WTC11 (cell line): ENCODE data around the gene MED12L. TPM values are rescaled to one million over a fixed set of nuclear protein-coding genes. Genes with fewer than 3 reads are reported as not detected.
A peak's percentile ranks its signal among the peaks of the same experiment; 100 is the strongest.

Experiments used
- ATAC-seq: fragments of 200-7000 bp; cut with Tn5 transposase; 2 replicates; pipeline ENCODE4 v1.10.0; 2021; ENCODE audit warnings: mild to moderate bottlenecking, moderate library complexity
- CTCF ChIA-PET: fragments of 300-600 bp; sonication (Branson Sonifier 250); formaldehyde crosslinking; loops from one replicate; lab custom pipeline; 2021; ENCODE audit warnings: antibody characterized with exemption; lab: Charles Lee
- POLR2A ChIA-PET: fragments of 350-600 bp; sonication (Branson Sonifier 250); formaldehyde crosslinking; loops from one replicate; lab custom pipeline; 2021; ENCODE audit warnings: antibody characterized with exemption; lab: Charles Lee
- DNase-seq: peaks from one replicate; pipeline ENCODE4 v3.0.0; 2021; ENCODE audit warnings: low spot score
- H3K27ac Mint-ChIP-seq: 2 replicates; pipeline ENCODE4 v1.8.0; 2021; ENCODE audit warnings: mixed read lengths
- H3K27me3 Mint-ChIP-seq: 2 replicates; pipeline ENCODE4 v1.8.0; 2021; ENCODE audit warnings: low read depth, mild to moderate bottlenecking, moderate library complexity, mixed read lengths
- H3K36me3 Mint-ChIP-seq: 2 replicates; pipeline ENCODE4 v1.8.0; 2021; ENCODE audit warnings: mixed read lengths
- H3K4me1 Mint-ChIP-seq: 2 replicates; pipeline ENCODE4 v1.8.0; 2022; ENCODE audit warnings: mixed read lengths
- H3K4me3 Mint-ChIP-seq: 2 replicates; pipeline ENCODE4 v1.8.0; 2021; ENCODE audit warnings: mild to moderate bottlenecking, moderate library complexity, mixed read lengths
- H3K9me3 Mint-ChIP-seq: 2 replicates; pipeline ENCODE4 v1.8.0; 2021; ENCODE audit warnings: mixed read lengths
- ATF1 ChIP-seq: sonication (generic); formaldehyde crosslinking; IDR thresholded peaks from 2 replicates; pipeline ENCODE4 v1.8.1; 2023; ENCODE audit warnings: mild to moderate bottlenecking, moderate library complexity, missing genetic modification reagents
- ATF3 ChIP-seq: sonication (generic); formaldehyde crosslinking; conservative IDR thresholded peaks from 2 replicates; pipeline ENCODE4 v1.8.1; 2022; ENCODE audit warnings: mild to moderate bottlenecking, missing genetic modification reagents
- ATF6 ChIP-seq: sonication (generic); formaldehyde crosslinking; IDR thresholded peaks from 2 replicates; pipeline ENCODE4 v1.8.1; 2023; ENCODE audit warnings: mild to moderate bottlenecking, missing genetic modification reagents
- CBFB ChIP-seq: sonication (generic); formaldehyde crosslinking; IDR thresholded peaks from 2 replicates; pipeline ENCODE4 v1.8.1; 2022; ENCODE audit warnings: mild to moderate bottlenecking, low read depth, missing genetic modification reagents
- CREB1 ChIP-seq: sonication (generic); formaldehyde crosslinking; IDR thresholded peaks from 2 replicates; pipeline ENCODE4 v1.8.0; 2023; ENCODE audit warnings: mild to moderate bottlenecking, missing genetic modification reagents
- CREM ChIP-seq: sonication (generic); formaldehyde crosslinking; IDR thresholded peaks from 2 replicates; pipeline ENCODE4 v1.8.1; 2022; ENCODE audit warnings: mild to moderate bottlenecking, missing genetic modification reagents, moderate library complexity
- FOXJ3 ChIP-seq: sonication (generic); formaldehyde crosslinking; IDR thresholded peaks from 2 replicates; pipeline ENCODE4 v1.9.0; 2021; ENCODE audit warnings: missing genetic modification reagents, mild to moderate bottlenecking, borderline replicate concordance
- FOXP1 ChIP-seq: sonication (generic); formaldehyde crosslinking; IDR thresholded peaks from 2 replicates; pipeline ENCODE4 v1.8.0; 2022; ENCODE audit warnings: missing genetic modification reagents, mild to moderate bottlenecking, moderate library complexity, borderline replicate concordance
- GABPB1 ChIP-seq: sonication (generic); formaldehyde crosslinking; IDR thresholded peaks from 2 replicates; pipeline ENCODE4 v1.8.1; 2023; ENCODE audit warnings: mild to moderate bottlenecking, missing genetic modification reagents
- IRF2 ChIP-seq: sonication (generic); formaldehyde crosslinking; IDR thresholded peaks from 2 replicates; pipeline ENCODE4 v1.8.0; 2022; ENCODE audit warnings: low read depth, missing genetic modification reagents, borderline replicate concordance
- RELA ChIP-seq: sonication (generic); formaldehyde crosslinking; IDR thresholded peaks from 2 replicates; pipeline ENCODE4 v1.8.1; 2022; ENCODE audit warnings: missing genetic modification reagents, mild to moderate bottlenecking, borderline replicate concordance
- RORB ChIP-seq: fragments of 250-450 bp; sonication (Bioruptor Pico); IDR thresholded peaks from 2 replicates; pipeline ENCODE4 v1.9.0; 2021; ENCODE audit warnings: mild to moderate bottlenecking
- SOX15 ChIP-seq: fragments of 250-450 bp; sonication (Bioruptor Pico); IDR thresholded peaks from 2 replicates; pipeline ENCODE4 v1.9.0; 2021; ENCODE audit warnings: mild to moderate bottlenecking
- USF1 ChIP-seq: sonication (generic); formaldehyde crosslinking; IDR thresholded peaks from 2 replicates; pipeline ENCODE4 v1.8.0; 2022; ENCODE audit warnings: mild to moderate bottlenecking, missing genetic modification reagents
- ZNF121 ChIP-seq: sonication (generic); formaldehyde crosslinking; IDR thresholded peaks from 2 replicates; pipeline ENCODE4 v1.8.0; 2023; ENCODE audit warnings: missing genetic modification reagents
- total RNA-seq: library from RNA; stranded (reverse); gene quantifications from 3 replicates; pipeline ENCODE4 v1.2.3, GENCODE V29; 2021
- TF ChIP-seq, protein P1 (sequence below): fragments of 250-450 bp; sonication (Bioruptor Pico); IDR thresholded peaks from 2 replicates; pipeline ENCODE4 v1.8.0; 2021; ENCODE audit warnings: mild to moderate bottlenecking
- TF ChIP-seq, protein P2 (sequence below): fragments of 200-600 bp; IDR thresholded peaks from 2 replicates; pipeline ENCODE4 v1.8.0; 2022; ENCODE audit warnings: antibody characterized with exemption
- TF ChIP-seq, protein P3 (sequence below): fragments of 250-450 bp; sonication (Bioruptor Pico); IDR thresholded peaks from 2 replicates; pipeline ENCODE4 v1.9.0; 2021; ENCODE audit warnings: mild to moderate bottlenecking
- TF ChIP-seq, protein P4 (sequence below): sonication (generic); formaldehyde crosslinking; IDR thresholded peaks from 2 replicates; pipeline ENCODE4 v1.8.0; 2022; ENCODE audit warnings: mild to moderate bottlenecking, missing genetic modification reagents
- TF ChIP-seq, protein P5 (sequence below): sonication (generic); formaldehyde crosslinking; IDR thresholded peaks from 2 replicates; pipeline ENCODE4 v1.8.1; 2022; ENCODE audit warnings: mild to moderate bottlenecking, moderate library complexity, missing genetic modification reagents

MED12L gene
- total RNA-seq, 1 experiment from 2014 or later, result 27.4 TPM

DNA sequence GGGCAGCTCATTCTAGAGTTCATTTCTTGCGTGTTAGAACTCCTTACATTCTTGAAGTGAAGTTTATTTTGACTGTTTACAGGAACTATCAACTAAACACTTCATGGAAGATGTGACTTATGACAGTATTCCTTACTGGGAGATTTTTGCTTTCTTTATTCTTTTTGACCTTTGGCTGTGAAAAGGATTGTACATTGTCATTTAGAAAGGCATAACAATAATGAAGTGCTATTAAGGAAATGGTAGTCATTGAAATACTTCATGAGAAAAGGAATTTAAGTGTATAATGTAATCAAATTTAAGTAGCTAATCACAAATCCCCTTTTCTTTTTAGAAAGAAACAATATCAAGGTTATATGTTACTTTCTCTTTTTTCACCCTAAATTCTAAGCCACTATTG lies 181.6 kb downstream of the MED12L start (continued):
- TF ChIP-seq, protein P1, sequence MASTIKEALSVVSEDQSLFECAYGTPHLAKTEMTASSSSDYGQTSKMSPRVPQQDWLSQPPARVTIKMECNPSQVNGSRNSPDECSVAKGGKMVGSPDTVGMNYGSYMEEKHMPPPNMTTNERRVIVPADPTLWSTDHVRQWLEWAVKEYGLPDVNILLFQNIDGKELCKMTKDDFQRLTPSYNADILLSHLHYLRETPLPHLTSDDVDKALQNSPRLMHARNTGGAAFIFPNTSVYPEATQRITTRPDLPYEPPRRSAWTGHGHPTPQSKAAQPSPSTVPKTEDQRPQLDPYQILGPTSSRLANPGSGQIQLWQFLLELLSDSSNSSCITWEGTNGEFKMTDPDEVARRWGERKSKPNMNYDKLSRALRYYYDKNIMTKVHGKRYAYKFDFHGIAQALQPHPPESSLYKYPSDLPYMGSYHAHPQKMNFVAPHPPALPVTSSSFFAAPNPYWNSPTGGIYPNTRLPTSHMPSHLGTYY (CRISPR knock-in tag), result no peak
- TF ChIP-seq RORB (CRISPR knock-in tag) (no peak), USF1 (CRISPR knock-in tag) (no peak), ATF1 (CRISPR knock-in tag) (no peak), CREB1 (CRISPR knock-in tag) (no peak), IRF2 (CRISPR knock-in tag) (no peak), CREM (no peak)
- TF ChIP-seq, protein P2, sequence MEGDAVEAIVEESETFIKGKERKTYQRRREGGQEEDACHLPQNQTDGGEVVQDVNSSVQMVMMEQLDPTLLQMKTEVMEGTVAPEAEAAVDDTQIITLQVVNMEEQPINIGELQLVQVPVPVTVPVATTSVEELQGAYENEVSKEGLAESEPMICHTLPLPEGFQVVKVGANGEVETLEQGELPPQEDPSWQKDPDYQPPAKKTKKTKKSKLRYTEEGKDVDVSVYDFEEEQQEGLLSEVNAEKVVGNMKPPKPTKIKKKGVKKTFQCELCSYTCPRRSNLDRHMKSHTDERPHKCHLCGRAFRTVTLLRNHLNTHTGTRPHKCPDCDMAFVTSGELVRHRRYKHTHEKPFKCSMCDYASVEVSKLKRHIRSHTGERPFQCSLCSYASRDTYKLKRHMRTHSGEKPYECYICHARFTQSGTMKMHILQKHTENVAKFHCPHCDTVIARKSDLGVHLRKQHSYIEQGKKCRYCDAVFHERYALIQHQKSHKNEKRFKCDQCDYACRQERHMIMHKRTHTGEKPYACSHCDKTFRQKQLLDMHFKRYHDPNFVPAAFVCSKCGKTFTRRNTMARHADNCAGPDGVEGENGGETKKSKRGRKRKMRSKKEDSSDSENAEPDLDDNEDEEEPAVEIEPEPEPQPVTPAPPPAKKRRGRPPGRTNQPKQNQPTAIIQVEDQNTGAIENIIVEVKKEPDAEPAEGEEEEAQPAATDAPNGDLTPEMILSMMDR, result no peak

GRCh38 chr3:151268267-151269235 lies 183.1 kb downstream of the MED12L start:
- ATAC-seq (no peak), DNase-seq (no peak)
- CTCF ChIA-PET, result no interaction called here
- Mint-ChIP-seq H3K27me3 (no peaks in the 10 kb centered on the region), H3K27ac (peak overlapping the region; percentile 70; the same call in 1 of the 2 replicates), H3K4me1 (peaks cover 33% of the 10 kb centered on the region), H3K36me3 (0 out of 2 replicates have a peak, but pooled peaks cover 2% of the 10 kb centered on the region), H3K4me3 (no peak overlapping the region), H3K9me3 (no peaks in the 10 kb centered on the region)
- TF ChIP-seq, protein P3, sequence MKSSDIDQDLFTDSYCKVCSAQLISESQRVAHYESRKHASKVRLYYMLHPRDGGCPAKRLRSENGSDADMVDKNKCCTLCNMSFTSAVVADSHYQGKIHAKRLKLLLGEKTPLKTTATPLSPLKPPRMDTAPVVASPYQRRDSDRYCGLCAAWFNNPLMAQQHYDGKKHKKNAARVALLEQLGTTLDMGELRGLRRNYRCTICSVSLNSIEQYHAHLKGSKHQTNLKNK (CRISPR knock-in tag), result no peak
- no peak for TF ChIP-seq ATF3 (CRISPR knock-in tag)
- TF ChIP-seq FOXJ3, result no peak
- no peak for TF ChIP-seq SOX15
- TF ChIP-seq GABPB1, result no peak
- TF ChIP-seq ATF6 (CRISPR knock-in tag), result no peak
- TF ChIP-seq, protein P2, result no peak
- no peak for TF ChIP-seq ZNF121
- TF ChIP-seq CBFB, result no peak
- TF ChIP-seq, protein P4, sequence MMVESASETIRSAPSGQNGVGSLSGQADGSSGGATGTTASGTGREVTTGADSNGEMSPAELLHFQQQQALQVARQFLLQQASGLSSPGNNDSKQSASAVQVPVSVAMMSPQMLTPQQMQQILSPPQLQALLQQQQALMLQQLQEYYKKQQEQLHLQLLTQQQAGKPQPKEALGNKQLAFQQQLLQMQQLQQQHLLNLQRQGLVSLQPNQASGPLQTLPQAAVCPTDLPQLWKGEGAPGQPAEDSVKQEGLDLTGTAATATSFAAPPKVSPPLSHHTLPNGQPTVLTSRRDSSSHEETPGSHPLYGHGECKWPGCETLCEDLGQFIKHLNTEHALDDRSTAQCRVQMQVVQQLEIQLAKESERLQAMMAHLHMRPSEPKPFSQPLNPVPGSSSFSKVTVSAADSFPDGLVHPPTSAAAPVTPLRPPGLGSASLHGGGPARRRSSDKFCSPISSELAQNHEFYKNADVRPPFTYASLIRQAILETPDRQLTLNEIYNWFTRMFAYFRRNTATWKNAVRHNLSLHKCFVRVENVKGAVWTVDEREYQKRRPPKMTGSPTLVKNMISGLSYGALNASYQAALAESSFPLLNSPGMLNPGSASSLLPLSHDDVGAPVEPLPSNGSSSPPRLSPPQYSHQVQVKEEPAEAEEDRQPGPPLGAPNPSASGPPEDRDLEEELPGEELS, result no peak
- no peak for TF ChIP-seq USF1 (CRISPR knock-in tag)
- TF ChIP-seq RORB (CRISPR knock-in tag), result no peak
- no peak for TF ChIP-seq RELA (CRISPR knock-in tag)
- TF ChIP-seq FOXP1 (CRISPR knock-in tag), result no peak
- TF ChIP-seq, protein P5, sequence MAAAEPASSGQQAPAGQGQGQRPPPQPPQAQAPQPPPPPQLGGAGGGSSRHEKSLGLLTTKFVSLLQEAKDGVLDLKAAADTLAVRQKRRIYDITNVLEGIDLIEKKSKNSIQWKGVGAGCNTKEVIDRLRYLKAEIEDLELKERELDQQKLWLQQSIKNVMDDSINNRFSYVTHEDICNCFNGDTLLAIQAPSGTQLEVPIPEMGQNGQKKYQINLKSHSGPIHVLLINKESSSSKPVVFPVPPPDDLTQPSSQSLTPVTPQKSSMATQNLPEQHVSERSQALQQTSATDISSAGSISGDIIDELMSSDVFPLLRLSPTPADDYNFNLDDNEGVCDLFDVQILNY (CRISPR knock-in tag), result no peak
- POLR2A ChIA-PET, result no interaction called here
